Measurements from ENCODE around the gene GPSM3. TPM values are rescaled to one million over a fixed set of nuclear protein-coding genes. Genes with fewer than 3 reads are reported as not detected.

Gene GPSM3
- total RNA-seq, 1 experiment from 2014 or later: 10.4 TPM

DNA sequence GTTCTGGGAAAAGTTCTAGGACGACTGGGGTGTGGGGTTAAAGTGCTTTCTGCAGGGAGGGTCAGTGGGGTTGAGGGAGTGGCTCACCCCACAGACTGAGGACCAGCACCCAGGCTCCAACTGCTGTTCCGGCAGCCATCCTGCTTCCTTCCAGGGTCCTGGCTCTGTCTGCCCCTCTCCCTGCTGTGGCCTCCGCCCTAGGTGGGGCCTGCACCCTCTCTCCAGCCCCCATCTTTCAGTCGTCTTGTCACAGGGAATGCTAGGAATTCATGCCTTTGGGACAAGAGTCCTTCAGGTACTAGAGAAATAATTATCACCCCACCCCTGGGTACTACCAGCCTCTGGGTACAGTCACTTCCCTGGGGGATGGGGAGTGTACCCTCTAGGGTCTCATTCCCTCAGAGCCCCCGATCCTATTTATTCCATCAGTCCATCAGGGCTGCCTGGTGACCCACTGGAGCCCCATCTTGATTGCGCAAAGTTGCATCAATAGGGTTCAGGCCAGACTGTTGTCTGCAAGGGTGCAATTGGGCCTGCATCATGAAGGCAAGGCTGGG, 8.3 kb downstream of the GPSM3 start, which contains the start of gene AGER:
AGER (minus strand) TSS at position 170 of the 557 bp plus-strand sequence; CDS start at position 139, 31 bp downstream.
- Histone ChIP-seq H2AFZ (no peak within 1 kb of the TSS), H3K4me2 (no peak within 1 kb of the TSS), H3K27ac (no peak within 1 kb of the TSS)

DNA sequence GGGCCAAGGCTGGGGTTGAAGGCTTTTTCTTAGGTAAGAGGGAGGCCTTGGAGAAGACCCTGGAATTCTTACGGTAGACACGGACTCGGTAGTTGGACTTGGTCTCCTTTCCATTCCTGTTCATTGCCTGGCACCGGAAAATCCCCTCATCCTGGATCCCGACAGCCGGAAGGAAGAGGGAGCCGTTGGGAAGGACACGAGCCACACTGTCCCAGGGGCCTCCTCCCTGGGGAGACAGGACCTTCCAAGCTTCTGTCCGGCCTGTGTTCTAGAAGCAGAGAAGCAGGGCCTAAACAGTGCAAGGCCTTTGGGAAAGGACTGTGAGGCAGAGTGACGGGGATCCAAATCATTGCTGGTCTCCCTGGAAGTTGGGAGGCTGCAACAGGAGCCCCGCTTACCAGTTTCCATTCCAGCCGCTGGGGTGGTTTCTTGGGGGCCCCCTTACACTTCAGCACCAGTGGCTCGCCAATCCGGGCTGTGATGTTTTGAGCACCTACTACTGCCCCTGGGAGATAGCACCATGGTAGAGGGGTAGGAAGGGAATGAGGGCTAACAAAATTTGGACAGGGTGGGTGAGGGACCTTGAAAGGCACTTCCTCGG, 8.9 kb downstream of the GPSM3 start:
- peaks cover 14% of the 10 kb centered on the region; the same call in 1 of the 2 replicates for H3F3A ChIP-seq (ENCODE audit: insufficient read depth, low read depth)
- no peak overlapping the region for H3K4me3 ChIP-seq
- peaks cover 10% of the 10 kb centered on the region for H3K36me3 ChIP-seq (ENCODE audit: low read depth)
- H4K20me1 ChIP-seq (ENCODE audit: insufficient read depth): no peaks in the 10 kb centered on the region
- BruUV-seq (replicated peaks): no TSS peak
- H3K9me3 ChIP-seq (ENCODE audit: insufficient read depth, low read depth): no peaks in the 10 kb centered on the region
- DNase-seq: no peak
- POLR2A ChIA-PET (ENCODE audit: unreplicated experiment): no interaction called here
- TF ChIP-seq, protein P1, sequence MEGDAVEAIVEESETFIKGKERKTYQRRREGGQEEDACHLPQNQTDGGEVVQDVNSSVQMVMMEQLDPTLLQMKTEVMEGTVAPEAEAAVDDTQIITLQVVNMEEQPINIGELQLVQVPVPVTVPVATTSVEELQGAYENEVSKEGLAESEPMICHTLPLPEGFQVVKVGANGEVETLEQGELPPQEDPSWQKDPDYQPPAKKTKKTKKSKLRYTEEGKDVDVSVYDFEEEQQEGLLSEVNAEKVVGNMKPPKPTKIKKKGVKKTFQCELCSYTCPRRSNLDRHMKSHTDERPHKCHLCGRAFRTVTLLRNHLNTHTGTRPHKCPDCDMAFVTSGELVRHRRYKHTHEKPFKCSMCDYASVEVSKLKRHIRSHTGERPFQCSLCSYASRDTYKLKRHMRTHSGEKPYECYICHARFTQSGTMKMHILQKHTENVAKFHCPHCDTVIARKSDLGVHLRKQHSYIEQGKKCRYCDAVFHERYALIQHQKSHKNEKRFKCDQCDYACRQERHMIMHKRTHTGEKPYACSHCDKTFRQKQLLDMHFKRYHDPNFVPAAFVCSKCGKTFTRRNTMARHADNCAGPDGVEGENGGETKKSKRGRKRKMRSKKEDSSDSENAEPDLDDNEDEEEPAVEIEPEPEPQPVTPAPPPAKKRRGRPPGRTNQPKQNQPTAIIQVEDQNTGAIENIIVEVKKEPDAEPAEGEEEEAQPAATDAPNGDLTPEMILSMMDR (conservative IDR thresholded peaks at IDR 0.05): no peak
- no peak for TF ChIP-seq EZH2 (IDR thresholded peaks at IDR 0.05; ENCODE audit: low read depth)
- H3K9me2 ChIP-seq (ENCODE audit: insufficient read depth): no peaks in the 10 kb centered on the region
- H3K4me2 ChIP-seq: no peak overlapping the region
- H3K27ac ChIP-seq: no peak overlapping the region
- no peak overlapping the region for H2AFZ ChIP-seq
- intact Hi-C loops (cut with micrococcal nuclease; ENCODE audit: unreplicated experiment): no loop called here
- no peaks in the 10 kb centered on the region for H3K27me3 ChIP-seq (ENCODE audit: insufficient read depth, low read depth)
- CTCF ChIA-PET: no interaction called here
- peaks cover 18% of the 10 kb centered on the region for H3K79me2 ChIP-seq (ENCODE audit: low read depth)
- H3K4me1 ChIP-seq (replicated peaks; ENCODE audit: insufficient read depth): peaks cover 10% of the 10 kb centered on the region

More for the DNA sequence above, 8.3 kb downstream of the GPSM3 start, which contains the start of gene AGER:
- H3K4me3 ChIP-seq: no peak within 1 kb of the TSS
- intact Hi-C loops (cut with micrococcal nuclease; ENCODE audit: unreplicated experiment): no loop called here
- peaks cover 13% of the 10 kb centered on the region for H3K4me1 ChIP-seq (replicated peaks; ENCODE audit: insufficient read depth)
- peaks cover 18% of the 10 kb centered on the region for H3K79me2 ChIP-seq (ENCODE audit: low read depth)
- H3K9me3 ChIP-seq (ENCODE audit: insufficient read depth, low read depth): no peaks in the 10 kb centered on the region
- no peaks in the 10 kb centered on the region for H3K9me2 ChIP-seq (ENCODE audit: insufficient read depth)
- H3F3A ChIP-seq (ENCODE audit: insufficient read depth, low read depth): peaks cover 14% of the 10 kb centered on the region; the same call in 1 of the 2 replicates
- peaks cover 10% of the 10 kb centered on the region for H3K36me3 ChIP-seq (ENCODE audit: low read depth)
- H3K27me3 ChIP-seq (ENCODE audit: insufficient read depth, low read depth): no peaks in the 10 kb centered on the region
- no peak for TF ChIP-seq EZH2 (IDR thresholded peaks at IDR 0.05; ENCODE audit: low read depth)
- TF ChIP-seq, protein P1 (conservative IDR thresholded peaks at IDR 0.05): no peak
- CTCF ChIA-PET: no interaction called here
- no TSS peak for BruUV-seq (replicated peaks)
- POLR2A ChIA-PET (ENCODE audit: unreplicated experiment): no interaction called here
- no peak for DNase-seq
- H4K20me1 ChIP-seq (ENCODE audit: insufficient read depth): no peaks in the 10 kb centered on the region

DNA sequence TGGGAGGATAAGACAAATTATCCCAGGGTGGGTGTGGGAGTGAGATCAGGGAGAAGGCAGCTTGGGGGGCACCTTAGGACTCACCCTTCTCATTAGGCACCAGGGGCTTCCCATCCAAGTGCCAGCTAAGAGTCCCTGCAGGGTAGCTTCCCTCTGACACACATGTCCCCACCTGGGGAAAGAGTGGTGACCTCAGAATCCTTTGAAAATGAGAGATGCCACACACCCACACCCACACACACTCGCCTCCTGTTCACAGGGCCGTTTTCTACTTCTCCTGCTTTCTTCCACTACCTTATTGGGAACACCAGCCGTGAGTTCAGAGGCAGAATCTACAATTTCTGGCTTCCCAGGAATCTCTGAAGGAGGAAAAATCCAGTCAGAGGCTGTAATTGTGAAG, 9.4 kb downstream of the GPSM3 start:
- intact Hi-C loops (cut with micrococcal nuclease; ENCODE audit: unreplicated experiment): no loop called here
- BruUV-seq (replicated peaks): no TSS peak
- Histone ChIP-seq H4K20me1 (ENCODE audit: insufficient read depth) (no peaks in the 10 kb centered on the region), H3K79me2 (ENCODE audit: low read depth) (peaks cover 13% of the 10 kb centered on the region), H3K4me1 (replicated peaks; ENCODE audit: insufficient read depth) (peaks cover 8% of the 10 kb centered on the region; the same call in 1 of the 2 replicates), H3K27me3 (ENCODE audit: insufficient read depth, low read depth) (no peaks in the 10 kb centered on the region), H2AFZ (no peak overlapping the region), H3K4me3 (no peak overlapping the region), H3K4me2 (no peak overlapping the region), H3F3A (ENCODE audit: insufficient read depth, low read depth) (peaks cover 14% of the 10 kb centered on the region; the same call in 1 of the 2 replicates), H3K9me3 (ENCODE audit: insufficient read depth, low read depth) (no peaks in the 10 kb centered on the region), H3K9me2 (ENCODE audit: insufficient read depth) (no peaks in the 10 kb centered on the region), H3K27ac (no peak overlapping the region), H3K36me3 (ENCODE audit: low read depth) (peaks cover 10% of the 10 kb centered on the region)
- no peak for TF ChIP-seq EZH2 (IDR thresholded peaks at IDR 0.05; ENCODE audit: low read depth)
- TF ChIP-seq, protein P1 (conservative IDR thresholded peaks at IDR 0.05): no peak
- POLR2A ChIA-PET (ENCODE audit: unreplicated experiment): no interaction called here
- CTCF ChIA-PET: no interaction called here
- DNase-seq: no peak

Measured in PC-9 (cell line).